H54 (cell line): ENCODE measurements around the gene NUP50.

Source experiments
- DNase-seq: peaks from one replicate; pipeline ENCODE4 v3.0.0; 2011; ENCODE audit warnings: low spot score, mixed read lengths; ENCODE audit not compliant: insufficient read length
- FAIRE-seq: peaks from 3 replicates; lab custom pipeline; 2011; peaks lifted over from hg19 to GRCh38; lab: Jason Lieb, UNC
- POLR2A ChIP-seq: IDR thresholded peaks from 2 replicates; pipeline ENCODE4 v1.6.1; 2011; ENCODE audit warnings: low read depth, mild to moderate bottlenecking, low read length

Gene NUP50

DNA sequence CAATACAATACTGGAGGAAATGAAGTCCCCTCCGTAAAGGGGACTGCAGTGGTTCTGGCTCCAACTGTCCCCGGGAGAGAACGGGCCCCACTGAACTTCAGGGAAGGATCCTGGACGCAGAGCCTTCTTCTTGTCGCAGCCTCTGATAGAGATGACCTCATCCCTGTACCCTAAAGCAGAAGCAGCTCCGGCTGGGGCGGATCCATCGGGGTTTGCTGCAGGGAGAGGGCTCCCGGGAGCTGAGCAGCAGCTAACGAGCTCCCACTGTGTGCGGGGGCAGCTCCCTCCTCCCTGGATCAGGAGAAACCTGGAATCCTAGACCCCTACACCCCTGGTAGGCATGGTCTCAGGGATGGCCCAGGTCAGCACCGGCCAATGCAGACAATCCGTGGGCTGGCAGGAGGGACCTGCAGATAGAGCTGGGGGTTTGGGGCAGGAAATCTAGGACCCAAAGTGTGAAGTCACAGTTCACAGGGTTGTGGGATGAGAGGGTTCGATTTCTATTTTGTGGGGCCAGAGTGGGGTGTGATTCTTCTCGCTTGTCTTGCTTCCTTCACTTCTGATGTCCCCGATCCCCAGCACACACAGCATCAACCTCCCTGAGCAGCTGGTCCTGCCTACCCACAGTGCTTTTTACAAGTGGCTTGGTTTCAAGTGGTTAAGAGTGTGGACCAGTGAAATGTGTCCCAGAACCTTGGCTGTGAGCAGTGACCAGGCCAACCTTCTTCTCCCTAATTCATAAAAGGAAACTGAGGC lies 64.1 kb downstream of the NUP50 start:
- DNase-seq (no peak), FAIRE-seq (no peak)
- no peak for TF ChIP-seq POLR2A

DNA sequence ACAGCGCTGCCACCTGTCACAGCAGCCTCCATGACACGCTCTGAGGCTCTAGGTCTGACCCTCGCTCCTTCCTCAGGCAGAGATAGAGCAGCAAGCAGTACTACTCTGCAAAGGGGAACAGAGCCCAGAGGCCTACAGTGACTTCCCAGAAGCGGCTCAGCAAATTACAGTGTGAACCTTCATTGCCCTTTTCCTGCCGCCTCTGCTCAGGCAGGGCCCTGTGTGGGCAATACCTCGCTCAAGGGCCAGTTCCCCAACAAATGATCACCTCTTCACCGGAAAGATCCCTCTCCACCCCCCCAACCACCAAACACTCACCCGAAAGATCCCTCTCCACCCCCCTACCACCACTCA lies 64.7 kb downstream of the NUP50 start:
- DNase-seq, result no peak
- FAIRE-seq, result no peak
- no peak for TF ChIP-seq POLR2A

DNA sequence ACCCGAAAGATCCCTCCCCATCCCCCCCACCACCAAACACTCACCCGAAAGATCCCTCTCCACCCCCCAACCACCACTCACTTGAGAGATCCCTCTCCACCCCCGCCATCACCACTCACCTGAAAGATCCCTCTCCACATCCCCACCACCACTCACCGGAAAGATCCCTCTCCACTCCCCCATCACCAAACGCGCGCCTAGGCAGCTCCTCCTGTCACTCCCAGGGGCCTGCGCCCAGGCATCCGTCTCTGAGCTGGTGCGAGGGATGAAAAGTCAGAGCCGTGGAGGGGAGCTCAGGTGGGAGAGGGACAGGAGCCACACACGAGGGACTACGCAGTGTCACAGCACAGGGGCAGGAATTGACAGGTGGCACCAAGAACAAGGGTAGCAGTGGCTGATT lies 65.5 kb downstream of the NUP50 start:
- DNase-seq, result no peak
- no peak for TF ChIP-seq POLR2A
- no peak for FAIRE-seq

DNA sequence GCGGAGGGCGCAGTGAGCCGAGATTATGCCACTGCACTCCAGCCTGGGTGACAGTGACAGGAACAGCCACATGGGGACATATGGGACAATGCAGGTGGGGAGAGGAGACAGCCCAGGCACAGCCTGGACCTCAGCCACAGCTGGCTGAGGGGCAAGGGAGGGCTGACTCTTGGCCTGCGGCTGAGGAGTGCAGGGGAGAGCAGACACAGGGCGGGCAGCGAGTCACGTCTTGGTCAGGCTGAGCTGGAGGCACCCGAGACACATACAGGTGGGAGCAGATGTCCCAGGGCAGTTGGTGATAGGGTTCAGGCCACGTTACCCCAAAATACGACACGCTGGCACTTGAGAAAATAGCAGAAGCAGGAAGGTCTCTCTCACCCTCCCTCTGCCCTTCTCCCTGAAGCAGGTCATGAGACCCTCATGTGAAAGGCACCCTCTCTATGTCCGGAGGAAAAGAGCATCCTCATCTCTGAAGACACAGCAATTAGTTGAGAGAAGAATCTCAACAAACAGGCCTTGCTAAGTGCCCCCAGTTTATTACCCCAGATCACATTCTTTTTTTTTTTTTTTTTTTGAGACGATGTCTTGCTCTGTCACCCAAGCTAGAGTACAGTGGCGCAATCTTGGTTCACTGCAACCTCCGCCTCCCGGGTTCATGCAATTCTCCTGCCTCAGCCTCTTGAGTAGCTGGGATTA lies 66.4 kb downstream of the NUP50 start:
- DNase-seq (no peak), FAIRE-seq (no peak)
- TF ChIP-seq POLR2A, result no peak

DNA sequence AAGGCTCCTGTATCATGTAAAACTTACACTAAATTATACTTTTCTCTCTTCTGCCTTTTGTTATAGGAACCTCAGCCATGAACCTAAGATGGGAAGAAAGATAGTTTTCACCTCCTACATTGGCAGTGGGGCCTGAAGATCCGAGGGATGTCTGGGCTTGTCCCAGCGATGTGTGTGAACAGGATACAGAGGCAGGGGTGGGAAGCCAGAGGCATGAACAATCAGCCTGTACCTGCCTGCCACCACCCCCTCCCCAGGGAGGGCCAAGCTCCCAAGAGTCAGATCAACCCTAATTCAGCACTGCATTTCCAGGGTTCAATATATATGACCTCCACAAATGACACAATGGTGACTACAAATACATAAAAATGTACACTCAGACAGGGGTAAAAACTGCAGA lies 67.6 kb downstream of the NUP50 start:
- DNase-seq, result no peak
- TF ChIP-seq POLR2A, result no peak
- no peak for FAIRE-seq

DNA sequence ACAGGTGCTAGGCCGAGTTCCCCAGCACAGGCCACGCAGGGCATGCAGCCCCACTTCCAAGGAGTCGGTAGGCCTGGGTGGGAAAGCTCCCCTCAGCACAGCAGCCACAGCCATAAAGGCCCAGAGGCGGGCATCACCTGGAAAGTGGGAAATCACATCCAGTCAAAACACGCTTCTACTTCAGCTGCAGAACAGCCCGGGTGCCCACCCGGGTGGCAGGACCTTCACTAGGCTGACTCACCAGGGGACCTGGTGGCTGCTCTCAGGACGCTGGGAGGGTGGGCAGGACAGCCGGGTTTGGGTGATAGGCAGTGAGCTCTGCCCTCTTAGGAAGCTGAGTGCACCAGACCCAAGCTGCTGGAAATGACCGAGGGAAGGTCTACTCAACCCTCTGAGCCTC lies 69.7 kb downstream of the NUP50 start:
- no peak for TF ChIP-seq POLR2A
- DNase-seq (no peak), FAIRE-seq (no peak)

DNA sequence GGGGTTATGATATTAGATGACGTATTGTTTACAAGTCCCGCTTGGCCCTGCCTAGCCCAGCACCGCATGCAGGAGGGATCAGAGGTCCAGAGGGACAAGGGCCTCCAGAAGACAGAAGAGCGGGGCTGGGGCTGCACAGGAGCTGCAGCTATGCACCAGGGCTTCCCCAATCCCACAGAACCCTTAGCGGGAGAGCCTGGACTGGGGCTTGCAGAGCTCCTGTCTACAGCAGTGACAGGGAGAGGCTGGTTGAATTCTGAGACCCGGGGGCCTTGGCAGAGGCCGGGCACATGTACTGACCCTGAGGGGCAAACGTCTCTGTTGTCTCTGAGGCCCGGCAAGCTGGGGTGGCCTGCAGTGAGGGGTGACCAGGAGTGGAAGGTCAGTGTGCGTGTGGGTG lies 70.1 kb downstream of the NUP50 start:
- FAIRE-seq (no peak), DNase-seq (no peak)
- TF ChIP-seq POLR2A, result no peak

DNA sequence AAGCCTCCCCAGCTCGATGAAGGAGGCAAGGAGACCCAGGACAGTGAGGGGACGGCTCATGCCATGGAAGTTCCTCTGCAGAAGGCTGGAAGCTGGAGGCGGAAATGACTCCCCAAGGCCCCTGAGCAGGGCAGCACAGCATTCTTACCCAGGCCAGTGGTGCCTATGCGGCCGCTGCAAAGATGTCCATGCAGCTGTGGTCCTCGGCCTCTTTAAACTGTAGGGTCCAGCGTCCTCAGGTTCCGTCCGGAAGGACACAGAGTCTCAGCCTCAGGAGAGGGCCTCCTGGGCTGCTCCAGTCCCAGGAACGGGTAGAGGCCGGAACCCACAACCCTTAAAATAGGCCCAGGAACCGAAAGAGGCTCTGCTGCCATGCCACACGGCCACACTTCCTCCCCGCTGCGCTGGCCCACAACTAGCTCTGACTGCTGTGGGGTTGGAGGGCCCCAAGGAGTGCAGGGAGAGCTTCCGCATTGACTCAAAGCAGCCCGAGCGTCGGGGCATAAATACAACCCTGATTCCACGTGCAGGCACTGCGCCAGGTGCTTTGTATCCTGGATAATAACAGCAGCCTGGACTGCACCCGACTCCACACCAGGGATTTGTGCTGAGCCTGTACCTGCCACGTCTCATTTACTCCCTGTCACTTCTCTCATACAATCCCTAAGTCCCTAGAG lies 71.5 kb downstream of the NUP50 start:
- no peak for TF ChIP-seq POLR2A
- no peak for DNase-seq
- no peak for FAIRE-seq

DNA sequence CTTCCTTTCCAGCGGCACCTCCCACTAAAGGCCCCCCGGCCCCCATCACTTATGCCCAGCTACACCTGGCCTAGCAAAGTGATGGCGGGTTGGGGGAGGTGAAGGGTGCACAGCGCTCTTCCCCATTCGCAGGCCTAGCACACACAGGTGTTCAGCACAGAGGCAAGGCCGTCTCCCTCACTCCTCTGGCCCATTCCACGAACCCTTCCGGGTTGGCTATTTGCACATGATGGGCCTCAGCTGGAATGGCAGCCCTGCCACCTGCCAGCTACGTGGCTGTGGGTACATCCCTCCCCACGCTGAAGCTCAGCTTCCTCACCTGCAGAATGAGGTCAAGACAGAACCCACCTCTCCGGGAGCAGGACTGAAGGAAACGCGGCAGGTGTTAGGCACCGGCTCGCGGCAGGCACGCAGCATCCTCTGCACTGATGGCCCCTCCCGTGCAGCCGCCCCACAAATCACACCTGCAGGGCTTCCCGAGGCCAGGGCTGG lies 72.2 kb downstream of the NUP50 start:
- FAIRE-seq, result no peak
- no peak for DNase-seq
- TF ChIP-seq POLR2A, result no peak

DNA sequence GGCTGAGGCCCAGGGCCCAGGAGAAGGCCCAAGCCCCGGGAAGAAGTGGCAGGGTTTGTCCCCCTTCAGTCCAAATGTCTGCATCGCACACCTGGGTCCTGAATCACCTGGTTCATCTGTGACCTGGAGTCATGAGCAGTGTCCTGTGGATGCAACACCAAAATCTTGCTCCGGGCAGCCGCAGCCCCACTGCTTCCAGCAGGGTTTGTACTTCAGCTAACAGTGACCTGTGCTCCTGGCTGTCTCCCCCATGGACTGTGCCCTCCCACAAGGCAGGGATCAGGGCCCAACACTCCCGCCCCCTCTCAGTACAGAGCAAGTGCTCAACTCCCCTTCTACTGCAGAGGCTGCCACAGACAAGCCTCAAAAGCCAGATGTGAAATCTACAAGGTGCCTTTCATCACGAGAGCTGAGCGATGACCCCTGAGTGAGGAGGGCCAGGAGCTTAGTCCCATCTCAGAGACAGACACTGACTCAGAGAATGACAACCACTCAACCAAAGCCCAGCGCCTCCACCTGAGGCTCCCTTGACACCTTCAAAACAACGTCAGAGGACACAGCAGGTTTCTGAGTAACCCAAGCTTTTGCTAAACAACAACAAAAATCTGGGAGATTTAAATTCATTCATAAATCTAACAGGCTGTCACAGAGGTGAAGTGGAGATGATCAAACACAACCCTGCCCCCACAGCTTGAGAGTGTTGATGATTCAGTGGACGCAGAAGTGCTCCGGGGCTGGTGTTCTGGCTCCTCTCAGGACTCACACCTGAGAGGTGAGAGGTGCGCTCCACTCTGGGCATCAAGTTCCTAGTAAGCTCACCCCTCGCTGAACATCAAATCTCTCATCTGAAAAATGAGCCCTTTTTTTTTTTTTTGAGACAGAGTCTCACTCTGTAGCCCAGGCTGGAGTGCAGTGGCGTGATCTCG lies 73.6 kb downstream of the NUP50 start:
- DNase-seq (no peak), FAIRE-seq (no peak)
- TF ChIP-seq POLR2A, result no peak
